Fibroblast of upper back skin (primary cell): ENCODE results near the gene TRAF5.

Experiments
- DNase-seq: peaks from one replicate; pipeline ENCODE4 v3.0.0-alpha.2; 2013

The TRAF5 gene

DNA sequence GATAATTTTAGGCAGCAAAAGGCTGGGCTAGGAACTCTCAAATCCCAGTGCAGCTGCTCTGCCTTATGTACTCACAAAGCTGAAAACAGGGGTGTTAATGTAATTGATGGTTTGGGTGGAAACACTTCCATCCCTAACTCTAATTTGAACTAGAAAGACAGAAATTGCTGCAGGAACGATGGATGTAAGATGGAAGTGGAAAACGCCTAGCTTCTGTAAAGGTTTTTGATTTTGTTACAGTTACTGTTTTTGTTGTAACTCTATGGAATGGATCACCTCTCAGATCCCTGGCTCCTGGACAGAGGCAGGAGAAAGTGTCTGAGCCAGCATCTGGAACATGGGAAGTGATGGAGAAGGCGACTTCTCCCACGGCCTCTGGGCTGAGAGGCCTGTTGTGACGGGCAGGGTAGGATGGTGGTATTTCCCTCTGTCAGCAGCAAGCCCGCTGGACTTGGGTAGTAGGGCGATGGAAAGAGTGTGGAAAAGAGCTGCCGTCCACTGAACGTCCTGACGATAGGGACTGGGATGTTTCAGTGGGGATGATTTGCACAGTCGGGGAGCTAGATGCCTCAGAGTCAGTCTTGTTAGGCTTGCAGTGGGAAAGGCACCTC is 1.6 kb downstream of the TRAF5 start:
- DNase-seq: no peak

DNA sequence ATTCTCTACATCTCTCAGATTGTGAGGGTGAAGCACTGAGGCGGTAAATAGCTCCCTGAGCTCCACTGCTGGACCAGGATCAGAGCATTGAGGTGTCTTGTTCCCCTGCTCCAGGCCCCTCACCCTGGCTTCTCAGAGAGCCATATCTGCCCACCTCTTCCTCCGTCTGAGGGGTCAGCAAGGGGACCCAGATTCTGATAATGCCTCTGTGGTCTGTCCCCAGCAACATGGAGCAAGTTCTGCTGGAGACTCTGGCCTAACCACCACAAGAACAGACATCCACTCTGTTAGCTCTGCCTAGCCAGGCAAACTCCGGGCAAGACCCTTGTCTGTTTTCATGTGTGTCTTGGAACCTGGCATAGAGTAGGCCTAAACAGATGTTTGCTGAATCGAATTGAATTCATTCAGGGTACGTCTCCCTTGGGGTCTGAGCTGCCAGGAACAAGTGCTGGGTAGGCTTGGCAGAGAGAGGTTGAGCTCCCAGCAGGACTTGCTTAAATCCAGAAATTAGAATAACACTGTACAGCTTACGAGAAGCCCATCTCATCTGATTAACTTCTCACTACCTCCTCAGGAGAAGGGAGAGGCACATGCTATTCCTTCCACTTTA is 2.3 kb downstream of the TRAF5 start:
- no peak for DNase-seq

DNA sequence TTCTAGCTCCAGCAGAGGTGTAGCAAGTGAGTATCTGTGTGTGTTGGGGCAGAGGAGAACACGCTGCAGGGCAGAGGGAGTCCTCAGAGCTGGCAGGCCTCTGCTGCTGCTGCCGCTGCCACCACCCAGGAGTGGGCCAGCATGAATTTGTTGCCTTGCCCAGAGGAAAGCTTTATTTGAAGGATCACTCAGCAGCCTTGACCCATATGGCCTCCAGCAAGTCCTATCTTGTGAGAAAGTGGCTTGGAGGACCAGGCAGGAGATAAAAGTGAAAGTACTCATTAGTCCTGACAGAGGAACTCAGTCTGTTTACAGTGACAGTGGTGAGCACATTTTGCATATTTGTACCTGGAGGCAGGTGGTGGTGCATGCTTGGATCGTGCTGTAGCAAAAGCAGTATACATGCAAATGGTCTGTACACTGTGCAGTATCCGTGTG is 3.1 kb downstream of the TRAF5 start:
- DNase-seq: no peak

DNA sequence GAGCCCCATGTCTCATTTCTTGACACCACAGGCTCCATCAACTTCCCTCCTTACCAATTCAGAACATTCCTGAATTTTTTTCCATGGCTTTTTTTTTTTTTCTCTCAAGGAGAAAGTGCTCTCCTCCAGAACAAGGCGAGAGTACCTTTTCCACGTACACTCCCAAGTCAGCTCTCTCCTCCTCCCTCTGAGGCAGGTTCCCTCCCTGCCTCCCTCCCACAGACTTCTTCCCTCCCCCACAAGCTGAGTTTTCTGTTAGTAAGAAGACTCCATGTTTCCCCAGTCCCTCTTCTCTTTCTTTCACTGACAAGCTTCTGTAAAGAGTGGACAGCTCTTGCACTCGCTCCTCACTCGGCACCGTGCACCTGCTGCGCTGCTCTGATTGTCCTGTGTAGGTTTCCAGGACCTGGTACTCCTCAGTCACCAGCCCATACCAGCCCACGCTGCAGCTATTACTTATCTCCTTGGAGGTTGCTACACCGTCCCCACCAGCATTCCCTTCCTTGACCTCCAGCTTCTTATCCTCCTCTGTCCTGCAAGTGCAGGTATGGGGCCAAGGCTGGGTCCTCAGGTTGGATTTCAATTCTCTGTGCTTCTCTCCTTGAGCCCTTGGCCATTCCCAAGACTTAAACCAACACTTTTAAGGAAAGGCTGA is 3.8 kb downstream of the TRAF5 start:
- DNase-seq: no peak

DNA sequence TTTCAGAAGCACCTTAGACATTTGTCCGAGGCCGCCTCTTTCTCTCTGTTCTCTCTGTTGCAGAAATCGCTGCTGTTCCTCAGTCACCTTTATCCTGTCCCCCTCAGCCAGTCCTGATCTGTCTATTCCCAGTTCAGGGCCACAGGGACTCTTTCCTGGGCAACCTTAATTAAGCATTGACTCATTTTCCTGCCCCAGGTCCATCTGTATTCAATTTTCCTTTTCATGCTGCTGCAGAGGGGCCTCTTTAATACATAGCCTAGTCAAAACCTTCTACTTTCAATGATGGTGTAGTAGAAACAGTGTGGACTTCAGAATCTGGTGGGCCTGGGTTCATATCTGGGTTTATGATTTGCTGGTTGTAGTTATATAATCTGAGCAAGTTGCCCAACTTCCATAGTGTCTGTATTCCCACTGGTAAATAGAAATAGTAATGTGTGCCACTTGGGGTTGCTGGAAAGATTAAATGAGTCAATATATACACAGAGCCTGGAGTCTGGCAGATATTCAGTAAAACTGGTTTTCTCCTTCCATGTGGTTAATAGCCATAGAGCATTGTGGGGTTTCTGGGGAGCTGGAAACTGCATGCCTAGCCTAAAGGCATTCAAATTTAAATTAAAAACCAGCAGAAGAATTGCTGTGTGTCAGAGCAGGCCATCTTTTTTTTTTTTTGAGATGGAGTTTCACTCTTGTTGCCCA is 4.5 kb downstream of the TRAF5 start:
- peak; percentile 75 for DNase-seq

DNA sequence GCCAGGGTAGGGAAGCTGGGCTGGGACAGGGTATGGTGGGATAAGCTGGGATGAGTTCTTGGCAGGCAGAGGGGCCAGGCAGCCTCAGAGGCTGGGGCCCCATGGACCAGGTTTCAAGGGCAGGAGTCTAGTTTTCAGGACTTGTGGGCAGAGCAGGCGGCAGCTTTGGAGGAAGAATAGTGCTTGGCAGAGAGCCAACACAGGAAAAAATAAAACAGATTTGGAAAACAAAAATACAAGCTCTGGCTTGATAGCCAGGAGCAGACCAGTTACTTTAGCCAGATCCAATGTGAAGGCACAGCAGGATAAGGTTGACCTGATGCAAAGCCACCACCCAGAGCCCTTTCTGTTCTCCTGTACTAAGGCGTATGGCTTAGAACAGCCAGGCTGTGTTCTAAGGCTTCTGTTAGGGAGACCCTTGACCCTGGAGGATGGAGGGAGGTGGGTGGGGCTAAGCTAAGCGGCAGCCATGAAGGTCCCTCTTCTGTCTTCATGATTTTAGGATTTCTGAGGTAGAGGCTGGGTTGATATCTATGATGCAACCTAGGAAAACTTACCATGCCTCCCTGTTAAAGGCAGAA is 5.5 kb downstream of the TRAF5 start:
- DNase-seq: no peak

DNA sequence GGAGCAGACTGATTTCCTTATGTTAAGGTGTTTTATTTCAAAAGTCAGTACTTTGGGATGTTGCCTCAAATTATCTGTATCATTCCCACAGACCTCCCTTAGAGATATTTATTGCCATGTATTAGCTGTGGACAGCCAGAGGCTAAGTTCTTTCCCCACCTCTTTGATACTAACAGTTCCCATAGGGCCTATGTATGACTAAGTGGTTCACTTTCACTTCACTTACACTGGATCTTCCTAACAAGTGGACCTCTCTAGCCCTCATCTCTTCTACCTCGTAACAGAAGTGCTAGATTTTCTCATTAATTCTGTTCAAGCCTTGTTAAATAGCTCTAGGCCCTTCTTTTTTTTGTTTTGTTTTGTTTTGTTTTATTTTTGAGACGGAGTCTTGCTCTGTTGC is 6.2 kb downstream of the TRAF5 start:
- DNase-seq: peak; percentile 46

DNA sequence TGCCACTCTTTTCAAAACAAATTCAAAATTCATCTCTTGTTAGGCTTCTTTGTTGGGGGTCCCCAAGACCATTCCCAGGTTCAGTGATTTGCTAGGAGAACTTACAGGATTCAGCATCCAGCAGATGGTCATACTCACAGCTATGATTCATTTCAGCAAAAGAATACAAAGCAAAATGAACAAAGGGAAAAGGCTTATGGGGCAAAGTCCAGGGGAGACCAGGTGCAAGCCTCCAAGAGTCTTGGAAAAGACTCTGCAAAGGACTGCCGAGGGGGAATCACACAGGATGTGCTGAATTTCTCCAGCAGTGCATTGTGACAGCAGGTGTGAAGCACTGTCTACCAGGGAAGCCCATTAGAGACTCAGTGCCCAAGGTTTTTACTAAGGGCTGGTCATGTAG is 7.3 kb downstream of the TRAF5 start:
- no peak for DNase-seq

DNA sequence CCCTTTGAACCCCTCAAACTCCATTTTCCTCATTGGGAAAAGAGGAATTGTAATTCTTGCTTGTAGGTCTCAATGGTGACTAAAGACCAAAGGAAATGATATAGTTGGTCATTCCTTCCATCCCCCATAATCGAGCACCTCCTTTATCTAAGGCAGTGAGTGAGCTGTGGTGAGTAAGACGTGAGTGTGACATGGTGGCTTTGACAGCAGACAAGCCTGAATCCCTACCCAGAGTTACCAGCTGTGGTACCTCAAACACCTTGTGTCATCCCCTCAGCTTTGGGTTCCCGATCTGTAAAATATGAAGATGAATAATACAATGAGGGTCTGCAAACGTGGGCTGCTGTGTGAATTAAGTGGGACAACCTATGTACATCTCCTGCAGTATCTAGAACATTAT is 8.4 kb downstream of the TRAF5 start:
- no peak for DNase-seq

DNA sequence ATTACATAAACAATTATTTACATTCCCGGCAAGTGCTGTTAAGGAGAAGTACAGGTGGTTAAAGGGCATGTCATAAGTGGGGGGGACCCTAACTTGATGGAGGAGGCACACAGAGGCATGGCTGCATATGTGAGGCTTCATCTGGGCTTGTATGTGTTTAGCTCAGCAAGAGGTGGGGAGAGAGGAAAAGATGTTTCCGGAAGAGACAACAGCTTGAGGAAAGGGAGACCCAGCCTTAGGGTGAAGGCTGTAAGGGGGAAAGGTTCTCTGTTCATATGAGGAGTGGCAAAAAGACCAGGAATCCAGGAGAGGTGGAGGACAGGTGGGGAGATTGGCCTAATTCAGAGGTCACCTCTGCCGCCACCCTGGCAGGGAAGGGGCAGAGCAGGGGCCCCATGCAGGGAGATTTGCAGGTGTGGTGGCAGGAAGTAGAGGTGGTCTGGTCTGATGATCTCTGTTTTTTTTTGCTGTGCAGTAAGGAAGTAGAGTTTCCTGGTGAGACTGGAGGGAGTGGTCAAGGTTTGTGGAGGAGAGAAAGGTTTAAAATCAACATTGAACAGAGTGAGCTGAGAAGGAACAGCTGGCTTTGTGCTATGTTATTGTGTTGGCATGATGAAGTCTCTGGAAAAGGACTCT is 9.0 kb downstream of the TRAF5 start:
- DNase-seq: no peak

DNA sequence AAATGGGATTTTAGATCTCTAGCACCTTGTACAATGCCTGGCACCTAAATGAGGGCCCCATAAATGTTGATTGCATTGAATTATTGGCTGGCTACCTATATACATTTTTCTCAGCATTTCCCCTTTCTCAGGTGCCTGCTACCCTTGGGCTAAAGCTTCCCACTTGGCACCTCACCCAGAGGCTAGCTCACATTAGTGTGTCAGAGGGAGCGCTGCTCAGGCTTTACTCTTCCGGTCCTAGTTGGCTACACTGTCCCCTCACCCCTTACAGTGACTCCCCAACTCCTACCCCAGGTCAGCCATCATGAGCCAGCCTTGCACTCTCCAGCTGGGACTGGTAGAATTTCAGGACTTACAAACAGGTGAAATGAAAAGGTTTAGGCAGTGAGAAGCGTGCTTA is 9.5 kb downstream of the TRAF5 start:
- DNase-seq: no peak

DNA sequence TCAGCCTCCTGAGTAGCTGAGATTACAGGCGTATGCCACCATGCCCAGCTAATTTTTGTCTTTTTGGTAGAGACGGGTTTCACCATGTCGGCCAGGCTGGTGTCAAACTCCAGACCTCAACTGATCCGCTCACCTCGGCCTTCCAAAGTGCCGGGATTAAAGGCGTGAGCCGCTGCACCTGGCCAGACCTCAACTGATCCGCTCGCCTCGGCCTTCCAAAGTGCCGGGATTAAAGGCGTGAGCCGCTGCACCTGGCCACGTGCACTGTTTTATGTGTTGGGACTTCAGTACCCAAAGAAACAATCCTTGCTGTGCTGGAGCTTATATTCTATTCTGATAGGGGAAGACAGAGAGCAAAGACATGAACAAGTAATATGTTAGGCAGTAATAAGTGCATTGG is 10.1 kb downstream of the TRAF5 start:
- DNase-seq: no peak

DNA sequence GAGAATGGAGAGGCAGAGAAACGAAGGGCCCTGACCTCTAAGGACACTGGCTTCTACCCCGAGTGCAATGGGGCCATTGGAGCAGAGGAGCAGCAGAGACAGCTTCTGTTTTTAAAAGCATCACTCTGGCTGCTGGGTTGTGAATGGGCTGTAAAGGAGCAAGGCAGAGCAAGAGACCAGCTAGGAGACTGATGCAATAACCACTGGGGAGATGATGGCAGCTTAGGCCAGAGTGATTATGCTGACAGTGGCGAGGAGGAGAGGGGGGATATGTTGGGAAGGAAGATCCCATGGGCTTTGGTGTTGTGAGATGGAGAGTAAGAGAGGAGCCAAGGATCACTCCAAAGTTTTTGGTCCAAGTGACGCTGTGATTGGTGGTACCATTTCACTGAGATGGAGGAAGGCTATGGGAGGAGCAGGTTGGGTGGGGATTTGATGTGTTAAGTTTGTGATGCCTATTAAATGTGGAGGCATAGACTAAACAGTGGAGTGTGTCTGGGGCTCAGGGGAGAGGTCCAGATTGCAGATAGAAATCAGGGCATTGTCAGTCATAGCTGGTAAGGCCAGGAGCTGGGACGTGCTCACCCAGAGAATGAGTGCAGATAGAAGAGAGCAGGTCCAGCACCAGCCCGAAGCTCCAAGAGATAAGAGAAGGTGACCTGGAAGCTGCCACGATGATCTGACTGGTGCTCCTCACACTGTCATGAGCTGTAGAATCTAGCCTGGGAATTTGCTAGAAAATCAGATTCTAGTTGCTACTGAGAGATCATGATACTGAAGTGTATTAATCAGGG is 11.0 kb downstream of the TRAF5 start:
- DNase-seq: no peak

DNA sequence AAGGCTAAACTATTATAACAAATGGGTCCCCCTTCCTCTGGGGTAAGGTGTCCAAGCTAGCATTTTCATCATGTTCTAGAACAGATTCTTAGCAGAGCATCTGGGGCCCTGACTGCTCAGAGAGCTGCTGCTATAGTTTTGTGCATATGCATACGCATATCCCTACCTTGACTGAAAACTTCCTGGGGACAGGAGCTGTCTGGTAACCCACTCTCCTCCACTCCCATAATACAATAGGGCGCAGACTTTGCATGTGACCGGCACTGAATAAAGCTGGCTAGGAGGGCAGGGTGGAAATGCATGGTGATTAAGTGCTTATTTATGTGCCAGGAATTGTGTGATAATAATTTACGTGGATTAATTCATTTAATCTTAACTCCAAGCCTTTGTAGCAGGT is 11.6 kb downstream of the TRAF5 start:
- DNase-seq: no peak

DNA sequence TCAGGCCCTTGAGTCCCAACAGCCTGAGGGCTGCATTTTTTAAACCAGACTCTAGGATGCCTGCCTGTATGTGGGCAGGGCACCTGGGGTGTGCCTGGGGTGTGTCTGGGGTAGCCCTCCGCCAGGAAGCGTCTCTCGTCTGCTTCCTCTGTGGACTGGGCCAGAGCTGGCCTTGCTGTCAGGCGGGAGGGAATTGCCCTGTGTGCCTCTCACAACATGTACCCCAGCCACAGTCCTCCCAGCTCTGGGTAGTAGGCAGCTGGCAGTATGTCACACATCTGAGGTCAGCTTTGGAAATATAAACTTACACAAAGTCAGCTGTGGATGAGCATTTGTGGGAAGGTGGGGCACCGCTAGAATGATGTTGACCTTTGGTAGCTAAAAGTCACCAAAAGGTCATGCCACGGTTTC is 13.0 kb downstream of the TRAF5 start:
- no peak for DNase-seq

DNA sequence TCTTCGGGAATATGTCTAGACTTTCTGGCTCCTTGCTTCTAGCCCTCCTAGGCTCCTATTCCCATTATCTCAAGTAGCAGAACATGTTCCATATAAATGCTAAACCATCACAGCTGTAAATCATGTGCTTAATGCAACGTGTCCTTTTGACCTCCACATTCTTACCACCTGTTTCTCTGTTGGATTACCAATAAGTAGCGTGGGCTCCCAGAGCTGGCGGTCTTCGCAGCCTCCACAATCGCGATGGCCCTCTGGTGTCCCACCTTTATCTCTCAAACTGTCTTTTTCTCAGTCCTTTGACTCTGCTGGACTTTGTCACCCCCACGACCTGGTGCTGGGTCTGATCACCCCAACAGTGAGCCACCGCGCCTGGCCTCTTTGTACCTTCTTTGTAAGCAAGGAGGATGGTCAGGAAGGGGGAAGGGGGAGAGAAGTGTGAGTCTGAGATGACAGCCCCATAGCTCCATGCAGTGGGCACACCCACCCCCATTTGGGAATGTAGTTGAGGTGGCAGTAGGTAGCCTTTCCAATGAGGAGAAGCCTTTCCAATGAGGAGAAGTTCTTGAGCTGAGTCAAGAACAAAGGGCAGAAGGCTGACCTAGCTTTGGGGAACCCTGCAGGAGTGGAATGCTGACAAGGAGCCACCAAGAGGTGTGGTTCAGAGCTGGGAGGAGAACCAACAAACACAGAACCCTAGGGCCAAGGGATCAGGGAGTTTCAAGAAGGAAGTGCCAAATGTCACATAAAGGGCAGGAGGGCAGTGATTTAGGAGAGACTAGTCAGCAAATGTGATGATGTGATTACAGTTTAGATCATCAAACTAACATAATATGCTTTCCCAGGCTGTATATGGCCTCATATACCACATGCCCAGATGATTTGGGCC is 14.2 kb downstream of the TRAF5 start:
- no peak for DNase-seq

DNA sequence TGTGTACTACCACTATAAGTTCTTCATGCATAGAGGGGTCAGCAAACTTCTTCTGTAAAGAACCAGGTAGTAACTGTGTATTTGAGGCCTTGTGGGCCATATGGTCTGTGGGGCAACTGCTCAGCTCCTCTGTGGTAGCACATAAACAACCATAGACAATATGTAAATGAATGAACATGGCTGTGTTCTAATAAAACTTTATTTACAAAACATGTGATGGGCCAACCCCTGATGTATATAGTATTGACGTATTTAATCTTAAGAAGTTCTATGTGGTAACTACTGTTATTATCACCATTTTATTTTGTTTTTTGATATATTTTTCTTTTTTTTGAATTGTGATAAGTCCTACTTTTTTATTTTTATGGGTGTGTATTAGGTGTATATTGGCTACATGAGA is 15.4 kb downstream of the TRAF5 start:
- DNase-seq: no peak

DNA sequence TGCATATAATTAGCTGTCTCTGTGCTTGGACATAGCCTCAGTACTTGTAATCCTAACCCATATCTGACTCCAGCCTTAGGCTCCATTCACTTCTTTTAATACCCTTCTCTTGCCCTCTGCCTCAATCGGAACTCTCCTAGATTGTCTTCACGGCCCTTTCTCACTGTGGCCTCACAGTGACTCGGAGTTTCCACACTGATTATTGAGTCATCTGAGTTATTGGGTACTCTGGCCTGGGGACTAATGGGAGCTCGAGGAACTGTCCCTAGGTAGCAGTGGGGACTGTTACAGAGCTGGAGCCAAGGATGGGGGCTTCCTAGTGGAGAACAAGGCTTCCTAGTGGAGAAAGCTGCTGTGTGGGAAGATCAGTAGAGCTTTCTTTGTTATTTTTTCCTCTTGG is 17.0 kb downstream of the TRAF5 start:
- DNase-seq: no peak

DNA sequence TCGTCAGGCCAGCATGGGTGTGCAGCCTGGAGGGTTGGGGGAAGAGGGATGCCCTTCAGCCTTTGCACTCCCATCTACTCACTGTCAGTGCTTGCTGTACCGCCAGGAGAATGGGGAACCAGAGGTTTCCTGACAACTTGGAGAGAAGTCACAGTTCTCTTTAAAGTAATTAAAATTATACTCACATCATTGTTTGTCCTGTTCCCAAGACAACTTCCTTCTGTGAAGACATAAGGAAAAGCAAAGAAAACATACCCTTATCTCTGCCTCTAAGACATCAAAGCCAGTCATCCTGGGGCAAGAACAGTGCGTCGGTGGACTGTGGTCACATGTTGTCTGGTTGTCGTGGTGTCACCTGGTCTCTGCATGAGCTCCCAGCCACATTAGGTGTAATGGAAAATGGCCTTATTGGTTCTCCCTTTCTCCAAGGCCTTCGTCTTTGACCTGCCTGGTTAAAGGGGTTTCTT is 17.6 kb downstream of the TRAF5 start:
- no peak for DNase-seq

DNA sequence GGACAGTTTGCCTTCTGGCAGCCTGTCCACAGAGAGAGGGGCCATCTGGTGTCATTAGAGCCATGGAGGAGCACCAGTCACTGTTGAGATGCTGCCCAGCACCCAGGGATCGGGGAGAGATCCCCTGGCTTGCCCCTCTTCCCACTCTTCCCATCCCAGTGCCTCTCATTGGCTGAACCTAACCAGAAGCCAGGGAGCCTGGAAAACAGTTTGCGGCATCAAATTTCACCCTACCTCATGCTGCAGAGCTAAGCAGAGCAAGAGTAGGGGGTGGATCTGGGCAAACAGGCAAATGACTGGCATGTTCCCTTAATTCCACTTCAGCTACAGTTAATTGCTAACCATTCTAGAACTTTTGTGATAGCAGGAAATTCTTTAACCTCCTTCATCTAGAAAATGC is 19.1 kb downstream of the TRAF5 start:
- DNase-seq: peak; percentile 25
